ENCODE results near the gene CPEB3. TPM values are rescaled to one million over a fixed set of nuclear protein-coding genes. Genes with fewer than 3 reads are reported as not detected.

The CPEB3 gene
- total RNA-seq, 1 experiment from 2014 or later: 2.4 TPM

- POLR2A ChIA-PET: no interaction called here
- no peak for DNase-seq (ENCODE audit: low read depth, low spot score)
- TF ChIP-seq TCF7L2 (IDR thresholded peaks at IDR 0.05; ENCODE audit: low read depth, low read length) (no peak), CTCF (IDR thresholded peaks at IDR 0.05) (no peak), SIN3A (IDR thresholded peaks at IDR 0.05; ENCODE audit: borderline replicate concordance, insufficient read depth, low read depth, low read length) (no peak), REST (IDR thresholded peaks at IDR 0.05; ENCODE audit: insufficient read depth in 1 of 2, low read depth in 2 of 2, low read length in 1 of 2) (no peak), POLR2AphosphoS5 (IDR thresholded peaks at IDR 0.05; ENCODE audit: low read depth, low read length) (no peak)
- no peak for ATAC-seq
- H3K27me3 ChIP-seq (ENCODE audit: control insufficient read depth, insufficient read depth, low read length): no peaks in the 10 kb centered on the region
- in situ Hi-C loops (cut with HindIII; ENCODE audit: low pct_unique_long_range_greater_than_20kb, low sequenced_read_pairs): no loop called here
- H3K4me3 ChIP-seq (ENCODE audit: low read depth in 2 of 2, low read length in 2 of 2): no peak overlapping the region
- no peak overlapping the region for H3K27ac ChIP-seq (ENCODE audit: low read length)
- BruUV-seq (replicated peaks): no TSS peak
- intact Hi-C loops (cut with micrococcal nuclease; ENCODE audit: unreplicated experiment): no loop called here
- no peaks in the 10 kb centered on the region for H3K36me3 ChIP-seq (ENCODE audit: control insufficient read depth, insufficient read depth, low read length)
- H3K9me3 ChIP-seq (ENCODE audit: control insufficient read depth, insufficient read depth, low read depth, low read length): no peaks in the 10 kb centered on the region
- CTCF ChIA-PET: no interaction called here
- peaks cover 16% of the 10 kb centered on the region for H3K4me1 ChIP-seq (ENCODE audit: control insufficient read depth, insufficient read depth, low read length)
Observed at GRCh38 chr10:92126100-92126650, 164.7 kb downstream of the CPEB3 start.

- ChIA-PET POLR2A (interaction anchor here (0.7 kb wide), 1 partner anchor 330 kb away, joined by 6 read pairs; no protein-coding TSS in a partner anchor), CTCF (no interaction called here)
- no TSS peak for BruUV-seq (replicated peaks)
- DNase-seq (ENCODE audit: low read depth, low spot score) (no peak), ATAC-seq (peak; percentile 23; the same call in 1 of the 2 replicates)
- Histone ChIP-seq H3K36me3 (ENCODE audit: control insufficient read depth, insufficient read depth, low read length) (no peaks in the 10 kb centered on the region), H3K27ac (ENCODE audit: low read length) (no peak overlapping the region), H3K4me1 (ENCODE audit: control insufficient read depth, insufficient read depth, low read length) (peaks cover 16% of the 10 kb centered on the region), H3K27me3 (ENCODE audit: control insufficient read depth, insufficient read depth, low read length) (no peaks in the 10 kb centered on the region), H3K4me3 (ENCODE audit: low read depth in 2 of 2, low read length in 2 of 2) (no peak overlapping the region), H3K9me3 (ENCODE audit: control insufficient read depth, insufficient read depth, low read depth, low read length) (no peaks in the 10 kb centered on the region)
- in situ Hi-C loops (cut with HindIII; ENCODE audit: low pct_unique_long_range_greater_than_20kb, low sequenced_read_pairs): no loop called here
- no peak for TF ChIP-seq REST (IDR thresholded peaks at IDR 0.05; ENCODE audit: insufficient read depth in 1 of 2, low read depth in 2 of 2, low read length in 1 of 2)
- no peak for TF ChIP-seq POLR2AphosphoS5 (IDR thresholded peaks at IDR 0.05; ENCODE audit: low read depth, low read length)
- no peak for TF ChIP-seq CTCF (IDR thresholded peaks at IDR 0.05)
- TF ChIP-seq TCF7L2 (IDR thresholded peaks at IDR 0.05; ENCODE audit: low read depth, low read length): no peak
- TF ChIP-seq SIN3A (IDR thresholded peaks at IDR 0.05; ENCODE audit: borderline replicate concordance, insufficient read depth, low read depth, low read length): no peak
- intact Hi-C loops (cut with micrococcal nuclease; ENCODE audit: unreplicated experiment): no loop called here
Observed at GRCh38 chr10:92125144-92125543, 165.7 kb downstream of the CPEB3 start.
